Activated CD8-positive, alpha-beta memory T cell treated with anti-CD3 and anti-CD28 coated beads for 1 hour (primary cell): ENCODE results near the gene ETV6.

ENCODE experiments used
- DNase-seq, 2 donors: peaks; one replicate each; pipeline ENCODE4 v3.0.0-alpha.2; 2020; ENCODE audit warnings: low read depth in 1 of 2; ENCODE audit errors: extremely low read depth in 1 of 2

Gene ETV6

GRCh38 chr12:11795192-11795912 is 145.9 kb downstream of the ETV6 start:
- DNase-seq: no peak

GRCh38 chr12:11795913-11796459 is 146.5 kb downstream of the ETV6 start:
- no peak for DNase-seq

GRCh38 chr12:11797317-11797913 is 147.9 kb downstream of the ETV6 start:
- no peak for DNase-seq

GRCh38 chr12:11798006-11798708 is 148.7 kb downstream of the ETV6 start:
- no peak for DNase-seq

GRCh38 chr12:11798856-11799501 is 149.5 kb downstream of the ETV6 start:
- DNase-seq: no peak

- no peak for DNase-seq
Measured at GRCh38 chr12:11799502-11799873, 150.0 kb downstream of the ETV6 start.

GRCh38 chr12:11801643-11802042 is 152.2 kb downstream of the ETV6 start:
- no peak for DNase-seq

- no peak for DNase-seq
Measured at GRCh38 chr12:11804130-11804529, 154.7 kb downstream of the ETV6 start.

- no peak for DNase-seq
Measured at GRCh38 chr12:11805043-11805442, 155.6 kb downstream of the ETV6 start.

- no peak for DNase-seq
Measured at GRCh38 chr12:11805680-11806079, 156.2 kb downstream of the ETV6 start.

GRCh38 chr12:11807458-11807857 is 158.0 kb downstream of the ETV6 start:
- no peak for DNase-seq

- DNase-seq: no peak
Measured at GRCh38 chr12:11808931-11809330, 159.5 kb downstream of the ETV6 start.

- DNase-seq: no peak
Measured at GRCh38 chr12:11810206-11810545, 160.7 kb downstream of the ETV6 start.

- no peak for DNase-seq
Measured at GRCh38 chr12:11811008-11811407, 161.5 kb downstream of the ETV6 start.

GRCh38 chr12:11812241-11812585 is 162.7 kb downstream of the ETV6 start:
- DNase-seq: no peak

- DNase-seq: no peak
Measured at GRCh38 chr12:11812586-11813437, 163.3 kb downstream of the ETV6 start.

GRCh38 chr12:11813438-11813813 is 164.0 kb downstream of the ETV6 start:
- DNase-seq: no peak

- DNase-seq: no peak
Measured at GRCh38 chr12:11814374-11814773, 164.9 kb downstream of the ETV6 start.

- no peak for DNase-seq
Measured at GRCh38 chr12:11815397-11815796, 165.9 kb downstream of the ETV6 start.

- no peak for DNase-seq
Measured at GRCh38 chr12:11819643-11820042, 170.2 kb downstream of the ETV6 start.

- DNase-seq: no peak
Measured at GRCh38 chr12:11820476-11820875, 171.0 kb downstream of the ETV6 start.
